BLaER1 treated with 17β-estradiol and CSF1 and Interleukin-3, amounts not matched to agents 10 nM and 100 nM (cell line): ENCODE measurements around the gene C10orf71.

ENCODE experiments used
- H3K27ac ChIP-seq, 11 experiments: shearing (Covaris generic); formaldehyde crosslinking; 2 replicates each; pipeline ENCODE4 v1.8.1; 2022
- H3K27me3 ChIP-seq, 11 experiments: shearing (Covaris generic); formaldehyde crosslinking; 2 replicates each; pipeline ENCODE4 v1.8.1; 2022
- H3K36me3 ChIP-seq, 11 experiments: shearing (Covaris generic); formaldehyde crosslinking; 2 replicates each; pipeline ENCODE4 v1.8.1; 2022
- H3K4me1 ChIP-seq, 10 experiments: shearing (Covaris generic); formaldehyde crosslinking; 2 replicates each; pipeline ENCODE4 v1.8.1; 2022
- H3K4me2 ChIP-seq, 11 experiments: shearing (Covaris generic); formaldehyde crosslinking; 2 replicates each; pipeline ENCODE4 v1.8.1; 2022
- H3K4me3 ChIP-seq, 10 experiments: shearing (Covaris generic); formaldehyde crosslinking; 2 replicates each; pipeline ENCODE4 v1.8.1; 2022
- H3K9ac ChIP-seq, 11 experiments: shearing (Covaris generic); formaldehyde crosslinking; 2 replicates each; pipeline ENCODE4 v1.8.1; 2022
- H3K9me3 ChIP-seq, 11 experiments: shearing (Covaris generic); formaldehyde crosslinking; replicated peaks in 1 of 11; 2 replicates each; pipeline ENCODE4 v1.8.1; 2022
- H4K20me1 ChIP-seq, 11 experiments: shearing (Covaris generic); formaldehyde crosslinking; 2 replicates each; pipeline ENCODE4 v1.8.1; 2022
- Cebpa-rat ChIP-seq, 11 experiments: shearing (Covaris generic); IDR thresholded peaks; 2 replicates each; pipeline ENCODE4 v1.8.1; 2022

Gene C10orf71

DNA sequence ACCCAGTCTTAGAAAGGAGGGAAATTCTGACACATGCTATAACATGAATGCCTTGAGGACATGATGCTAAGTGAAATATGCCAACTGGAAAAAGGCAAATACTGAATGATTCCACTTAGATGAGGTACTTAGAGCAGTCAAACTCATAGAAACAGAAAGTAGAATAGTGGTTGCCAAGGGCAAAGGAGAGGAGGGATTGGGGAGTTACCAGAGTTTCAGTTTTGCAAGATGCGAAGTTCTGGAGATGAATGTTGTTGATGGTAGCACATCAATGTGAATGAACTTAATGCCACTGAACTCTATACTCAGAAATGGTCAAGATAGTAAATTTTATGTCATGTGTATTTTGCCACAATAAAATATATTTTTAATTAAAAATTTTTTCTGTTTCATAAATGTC is 58.0 kb downstream of the C10orf71 start:
- H3K9me3 ChIP-seq, result peaks cover 0 to 11% (median 4%) of the 10 kb centered on the region in 11 experiments; a peak in 5 of 22 replicates
- H3K9ac ChIP-seq, result no peak overlapping the region
- TF ChIP-seq Cebpa-rat (IDR thresholded peaks at IDR 0.05), result no peak
- no peaks in the 10 kb centered on the region for H3K36me3 ChIP-seq
- no peaks in the 10 kb centered on the region for H3K27me3 ChIP-seq
- no peaks in the 10 kb centered on the region; a peak in 1 of 22 replicates for H4K20me1 ChIP-seq
- H3K4me1 ChIP-seq, result peaks cover 18 to 25% (median 22%) of the 10 kb centered on the region in 10 experiments
- H3K4me3 ChIP-seq, result no peak overlapping the region
- no peak overlapping the region for H3K4me2 ChIP-seq
- no peak overlapping the region for H3K27ac ChIP-seq

DNA sequence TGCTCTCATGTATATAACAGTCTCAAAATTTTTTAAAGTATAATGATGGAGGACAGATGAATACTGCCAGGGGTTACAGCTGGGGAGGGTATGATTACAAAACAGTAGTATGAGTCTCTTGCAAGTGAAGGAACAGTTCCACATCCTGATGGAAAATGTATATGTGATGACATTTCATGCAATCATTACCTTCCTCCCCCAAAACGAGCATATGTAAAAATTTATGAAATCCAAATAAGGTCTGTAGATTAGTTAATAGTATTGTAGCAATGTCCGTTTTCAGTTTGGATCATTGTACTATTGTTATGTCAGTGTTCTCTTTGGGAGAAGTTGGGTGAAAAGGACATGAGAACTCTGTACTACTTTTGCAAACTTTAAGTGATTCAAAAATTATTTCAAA is 58.9 kb downstream of the C10orf71 start:
- no peak overlapping the region for H3K4me3 ChIP-seq
- H3K4me1 ChIP-seq, result peaks cover 21 to 31% (median 24%) of the 10 kb centered on the region in 10 experiments
- no peaks in the 10 kb centered on the region; a peak in 1 of 22 replicates for H4K20me1 ChIP-seq
- H3K27ac ChIP-seq, result no peak overlapping the region
- H3K36me3 ChIP-seq, result no peaks in the 10 kb centered on the region
- no peaks in the 10 kb centered on the region for H3K27me3 ChIP-seq
- H3K9ac ChIP-seq, result no peak overlapping the region
- no peak overlapping the region for H3K4me2 ChIP-seq
- H3K9me3 ChIP-seq, result peaks cover 0 to 11% (median 4%) of the 10 kb centered on the region in 11 experiments; a peak in 5 of 22 replicates
- no peak for TF ChIP-seq Cebpa-rat (IDR thresholded peaks at IDR 0.05)

DNA sequence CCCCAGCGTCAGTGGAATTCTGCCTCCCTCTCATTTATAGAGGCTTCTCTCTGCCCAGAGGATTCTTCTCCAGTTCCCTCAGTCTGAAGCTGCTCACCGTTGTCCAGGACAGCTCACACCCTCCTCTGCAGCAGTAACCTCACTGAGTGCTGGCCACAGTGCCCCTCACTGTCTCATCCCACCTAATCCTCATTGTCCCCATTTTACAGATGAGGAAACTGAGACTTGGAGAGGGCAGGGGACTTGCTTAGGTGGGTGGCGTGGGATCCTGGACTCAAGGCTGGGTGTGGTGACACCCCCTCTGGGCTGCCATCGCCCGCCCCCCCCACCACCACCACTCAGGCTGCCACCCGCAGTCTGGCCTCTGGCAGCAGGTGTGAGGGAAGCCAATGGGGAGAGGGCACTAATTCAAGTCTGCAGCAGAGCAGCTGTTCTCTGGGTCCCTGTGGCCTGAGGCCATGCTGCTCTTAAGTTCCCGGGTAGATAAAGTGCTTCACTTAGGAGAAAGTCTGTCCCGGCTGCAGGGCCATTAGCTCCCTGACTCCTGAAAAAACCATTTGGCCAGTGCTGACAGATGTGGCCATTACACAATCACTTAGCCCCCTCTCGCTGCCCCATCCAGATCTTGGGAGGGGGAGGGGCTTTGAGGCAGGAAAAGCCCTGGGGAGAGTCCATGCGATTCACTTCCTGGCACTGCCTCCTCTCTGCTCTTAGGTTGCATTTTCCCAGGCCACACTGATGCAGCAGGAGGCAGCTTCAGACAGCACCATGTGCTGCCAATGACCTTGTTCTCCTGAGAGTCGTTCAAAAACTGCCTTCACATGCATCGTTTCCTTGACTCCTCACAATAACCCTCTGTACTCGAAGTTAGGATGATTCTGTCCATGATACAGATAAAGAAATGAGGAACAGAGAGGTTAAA is 60.6 kb downstream of the C10orf71 start:
- peak overlapping the region in 6 of 11 experiments; percentile 9 to 72 (median 66); a peak in 11 of 22 replicates for H3K27ac ChIP-seq
- no peaks in the 10 kb centered on the region for H3K27me3 ChIP-seq
- no peaks in the 10 kb centered on the region for H3K36me3 ChIP-seq
- H3K9me3 ChIP-seq, result peaks cover 0 to 11% (median 4%) of the 10 kb centered on the region in 11 experiments; a peak in 5 of 22 replicates
- peak overlapping the region; percentile 61 to 86 (median 71) for H3K4me2 ChIP-seq
- no peak for TF ChIP-seq Cebpa-rat (IDR thresholded peaks at IDR 0.05)
- peaks cover 22 to 33% (median 24%) of the 10 kb centered on the region in 10 experiments for H3K4me1 ChIP-seq
- H4K20me1 ChIP-seq, result no peaks in the 10 kb centered on the region
- H3K4me3 ChIP-seq, result no peak overlapping the region
- peak overlapping the region in 5 of 11 experiments; percentile 5 to 59 (median 34); a peak in 6 of 22 replicates for H3K9ac ChIP-seq

DNA sequence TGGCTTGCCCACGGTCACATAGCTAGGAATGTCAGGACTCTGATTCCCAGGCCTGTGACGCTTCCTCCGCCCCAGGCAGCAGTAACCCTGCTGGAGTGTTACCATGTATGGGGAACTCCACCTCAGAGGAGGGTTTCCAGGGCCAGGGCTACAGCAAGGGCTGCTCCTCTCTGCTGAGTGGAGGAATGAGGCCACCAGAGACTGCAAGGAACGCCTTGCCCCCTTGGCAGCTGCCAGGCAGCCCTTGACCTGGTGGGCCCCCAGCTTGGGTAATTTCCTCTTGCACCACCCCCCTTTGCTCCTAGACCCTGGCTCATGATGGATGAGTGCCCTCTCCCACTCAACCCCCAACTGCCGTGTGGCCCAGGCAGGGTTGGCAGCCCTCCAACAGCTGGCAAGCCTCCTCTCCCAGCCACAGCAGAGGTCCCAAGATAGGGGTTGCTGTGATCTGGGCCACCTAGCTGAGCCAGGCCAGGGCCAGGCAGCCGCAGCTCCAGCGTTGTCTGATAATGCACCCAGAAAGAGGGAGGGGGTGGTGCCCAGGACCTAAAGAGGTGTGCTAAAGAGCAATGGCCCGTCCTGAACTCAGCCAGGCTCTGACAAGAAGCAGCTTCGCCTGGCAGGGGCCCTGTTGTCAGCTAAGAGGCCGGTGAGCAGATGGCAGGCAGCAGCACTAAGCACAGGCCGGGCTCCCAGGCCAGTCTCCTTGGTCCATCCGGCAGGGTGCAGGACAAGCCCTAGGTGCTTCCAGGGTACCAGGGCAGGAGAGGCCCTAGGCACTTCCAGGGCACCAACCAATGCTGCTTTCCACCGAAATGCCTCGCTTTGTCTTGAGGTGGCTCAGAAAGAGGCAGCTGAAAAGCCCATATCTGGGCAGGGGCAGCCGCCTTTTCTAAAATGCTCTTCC is 61.6 kb downstream of the C10orf71 start:
- H3K9ac ChIP-seq, result peak overlapping the region in 5 of 11 experiments; percentile 5 to 59 (median 45); a peak in 8 of 22 replicates
- peaks cover 0 to 11% (median 4%) of the 10 kb centered on the region in 11 experiments; a peak in 5 of 22 replicates for H3K9me3 ChIP-seq
- H3K27me3 ChIP-seq, result no peaks in the 10 kb centered on the region
- peaks cover 28 to 40% (median 32%) of the 10 kb centered on the region in 10 experiments for H3K4me1 ChIP-seq
- peak overlapping the region in 7 of 11 experiments; percentile 9 to 72 (median 68); a peak in 12 of 22 replicates for H3K27ac ChIP-seq
- no peaks in the 10 kb centered on the region for H3K36me3 ChIP-seq
- H3K4me3 ChIP-seq, result no peak overlapping the region
- TF ChIP-seq Cebpa-rat (IDR thresholded peaks at IDR 0.05), result peak in 1 of 11 experiments; percentile 31; a peak in 1 of 22 replicates
- H4K20me1 ChIP-seq, result no peaks in the 10 kb centered on the region
- peak overlapping the region; percentile 61 to 86 (median 71) for H3K4me2 ChIP-seq

DNA sequence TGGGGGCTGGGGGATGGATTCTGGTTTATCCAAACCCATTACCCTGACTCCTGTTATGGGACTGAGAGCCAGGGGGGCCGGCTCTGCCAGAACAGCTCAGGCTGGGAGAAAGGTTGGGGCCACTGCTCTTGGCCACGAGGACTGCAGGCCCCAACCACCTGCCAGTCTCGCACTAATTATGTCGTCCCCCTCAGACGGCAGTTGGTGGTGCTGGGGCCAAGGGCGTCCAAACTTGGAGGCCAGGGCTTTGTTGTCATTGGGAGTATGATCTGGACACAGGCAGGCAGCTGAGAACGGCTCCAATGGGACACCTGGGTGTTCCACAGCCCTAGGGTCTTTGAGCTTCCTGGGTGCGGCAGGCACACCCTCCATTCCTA is 62.2 kb downstream of the C10orf71 start:
- no peak overlapping the region for H3K4me3 ChIP-seq
- no peaks in the 10 kb centered on the region for H3K36me3 ChIP-seq
- H3K9ac ChIP-seq, result peak overlapping the region in 4 of 11 experiments; percentile 1 to 59 (median 48); a peak in 4 of 22 replicates
- peaks cover 30 to 43% (median 36%) of the 10 kb centered on the region in 10 experiments for H3K4me1 ChIP-seq
- no peaks in the 10 kb centered on the region for H4K20me1 ChIP-seq
- no peaks in the 10 kb centered on the region for H3K27me3 ChIP-seq
- no peak for TF ChIP-seq Cebpa-rat (IDR thresholded peaks at IDR 0.05)
- H3K4me2 ChIP-seq, result peak overlapping the region in 8 of 11 experiments; percentile 61 to 86 (median 74); a peak in 13 of 22 replicates
- H3K9me3 ChIP-seq, result peaks cover 0 to 11% (median 4%) of the 10 kb centered on the region in 11 experiments; a peak in 5 of 22 replicates
- peak overlapping the region in 4 of 11 experiments; percentile 62 to 69 (median 68); a peak in 9 of 22 replicates for H3K27ac ChIP-seq

DNA sequence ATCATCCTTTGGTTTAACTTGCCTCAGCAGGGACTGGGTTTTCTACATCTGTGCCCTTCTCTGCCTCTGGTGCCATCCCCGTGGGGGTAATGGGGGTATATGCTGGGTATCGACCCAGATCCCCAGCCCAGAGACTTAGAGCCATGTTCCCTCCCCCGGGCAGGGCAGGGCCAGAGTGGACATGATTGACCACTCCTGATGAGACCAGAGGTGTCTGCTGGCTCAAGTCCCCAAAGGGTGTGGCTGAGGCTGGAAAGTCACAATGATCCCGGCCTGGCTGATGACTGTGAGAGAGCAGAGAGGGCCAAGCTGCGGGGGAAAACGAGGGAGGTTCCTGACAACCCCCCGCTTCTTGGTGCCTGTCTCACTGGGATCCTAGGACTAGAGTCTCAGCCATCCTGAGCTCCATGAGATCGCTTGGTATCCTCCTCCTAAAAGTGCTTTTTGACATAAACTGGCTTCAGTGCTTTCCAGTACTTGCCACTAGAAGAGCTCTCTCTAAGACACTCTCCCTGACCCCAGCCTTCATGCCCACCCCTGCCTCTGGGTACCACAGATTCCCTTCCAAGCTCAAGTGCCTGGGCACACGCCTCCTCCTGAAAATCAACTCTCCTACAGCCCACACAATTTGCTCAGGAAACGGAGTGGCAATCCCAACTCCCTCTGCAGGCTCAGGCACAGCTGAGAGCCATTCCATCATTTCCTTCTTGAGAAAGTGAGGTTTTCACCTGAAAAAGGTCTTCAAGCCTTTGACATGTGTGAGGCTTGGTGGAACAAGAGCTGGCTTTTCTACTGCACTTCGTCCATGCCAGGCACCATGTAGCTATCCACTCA is 63.0 kb downstream of the C10orf71 start:
- peaks cover 30 to 44% (median 38%) of the 10 kb centered on the region in 10 experiments for H3K4me1 ChIP-seq
- H3K9ac ChIP-seq, result no peak overlapping the region
- H3K36me3 ChIP-seq, result no peaks in the 10 kb centered on the region
- H4K20me1 ChIP-seq, result no peaks in the 10 kb centered on the region
- peak overlapping the region in 3 of 11 experiments; percentile 33 to 55 (median 40); a peak in 6 of 22 replicates for H3K4me2 ChIP-seq
- H3K27me3 ChIP-seq, result no peaks in the 10 kb centered on the region
- H3K4me3 ChIP-seq, result no peak overlapping the region
- no peak for TF ChIP-seq Cebpa-rat (IDR thresholded peaks at IDR 0.05)
- H3K9me3 ChIP-seq, result peaks cover 0 to 11% (median 4%) of the 10 kb centered on the region in 11 experiments; a peak in 5 of 22 replicates
- peak overlapping the region in 4 of 11 experiments; percentile 62 to 69 (median 68); a peak in 6 of 22 replicates for H3K27ac ChIP-seq

DNA sequence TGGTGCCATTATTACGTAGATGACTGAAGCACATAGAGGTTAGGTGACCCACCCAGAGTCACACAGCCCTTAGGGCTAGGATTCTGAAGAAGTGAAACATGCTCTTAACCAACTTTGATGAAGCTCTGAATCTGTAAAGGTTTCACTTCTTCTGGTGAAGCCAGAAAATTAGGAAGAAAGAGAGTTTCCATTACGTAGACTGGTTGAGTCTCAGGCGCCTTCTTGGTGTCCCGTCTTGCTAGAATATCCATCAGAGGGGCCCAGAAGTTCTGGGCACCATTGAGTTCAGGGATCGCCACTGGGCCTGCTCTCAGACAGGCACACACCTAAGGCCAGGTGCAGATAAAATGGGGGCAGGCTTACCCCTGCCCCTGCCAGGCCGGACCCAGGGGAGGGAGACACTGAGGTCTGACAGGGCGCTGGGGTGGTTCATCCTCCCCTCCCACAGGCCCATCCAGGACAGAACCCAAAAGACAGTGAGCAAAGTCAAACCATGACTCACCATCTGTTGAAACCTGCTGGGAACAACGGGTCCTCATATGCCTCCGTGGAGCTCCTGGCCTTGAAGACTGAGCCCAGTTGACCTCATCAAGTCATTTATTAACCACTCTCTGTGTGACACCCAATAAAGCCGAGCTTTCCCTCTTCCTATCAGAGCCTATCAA is 63.8 kb downstream of the C10orf71 start:
- TF ChIP-seq Cebpa-rat (IDR thresholded peaks at IDR 0.05), result no peak
- Histone ChIP-seq H3K27ac (no peak overlapping the region; a peak in 1 of 22 replicates), H4K20me1 (no peaks in the 10 kb centered on the region), H3K9ac (no peak overlapping the region), H3K27me3 (no peaks in the 10 kb centered on the region), H3K9me3 (peaks cover 0 to 5% (median 0%) of the 10 kb centered on the region in 11 experiments; a peak in 2 of 22 replicates), H3K4me2 (peak overlapping the region in 4 of 11 experiments; percentile 1 to 56 (median 36); a peak in 5 of 22 replicates), H3K36me3 (no peaks in the 10 kb centered on the region), H3K4me3 (no peak overlapping the region), H3K4me1 (peaks cover 32 to 49% (median 41%) of the 10 kb centered on the region in 10 experiments)
